Mesenteric fat pad (tissue), 1 donor: ENCODE measurements around the gene TLE5. TPM values are rescaled to one million over a fixed set of nuclear protein-coding genes. Genes with fewer than 3 reads are reported as not detected.
A peak's percentile ranks its signal among the peaks of the same experiment; 100 is the strongest.
"Not testable (repeated sequence)": the region's sequence is repeated elsewhere in the genome, so short reads cannot be mapped to it uniquely, and the experiment has no call there.

Experiments used
- DNase-seq: peaks from one replicate; pipeline ENCODE4 v3.0.0-alpha.2; 2020; ENCODE audit warnings: low spot score
- total RNA-seq: library from RNA; stranded (reverse); fragmentation: NEBNext Ultra II Directional; extraction: Animal tissue kit (Norgen Biotek cat#: 25700); gene quantifications from one replicate; pipeline ENCODE4 v1.2.1, GENCODE V29; 2021
- donor health status: DM: yes; HTN: yes; CAD: no.

The TLE5 gene
- total RNA-seq, 1 donor from 2014 or later, result 367 TPM

DNA sequence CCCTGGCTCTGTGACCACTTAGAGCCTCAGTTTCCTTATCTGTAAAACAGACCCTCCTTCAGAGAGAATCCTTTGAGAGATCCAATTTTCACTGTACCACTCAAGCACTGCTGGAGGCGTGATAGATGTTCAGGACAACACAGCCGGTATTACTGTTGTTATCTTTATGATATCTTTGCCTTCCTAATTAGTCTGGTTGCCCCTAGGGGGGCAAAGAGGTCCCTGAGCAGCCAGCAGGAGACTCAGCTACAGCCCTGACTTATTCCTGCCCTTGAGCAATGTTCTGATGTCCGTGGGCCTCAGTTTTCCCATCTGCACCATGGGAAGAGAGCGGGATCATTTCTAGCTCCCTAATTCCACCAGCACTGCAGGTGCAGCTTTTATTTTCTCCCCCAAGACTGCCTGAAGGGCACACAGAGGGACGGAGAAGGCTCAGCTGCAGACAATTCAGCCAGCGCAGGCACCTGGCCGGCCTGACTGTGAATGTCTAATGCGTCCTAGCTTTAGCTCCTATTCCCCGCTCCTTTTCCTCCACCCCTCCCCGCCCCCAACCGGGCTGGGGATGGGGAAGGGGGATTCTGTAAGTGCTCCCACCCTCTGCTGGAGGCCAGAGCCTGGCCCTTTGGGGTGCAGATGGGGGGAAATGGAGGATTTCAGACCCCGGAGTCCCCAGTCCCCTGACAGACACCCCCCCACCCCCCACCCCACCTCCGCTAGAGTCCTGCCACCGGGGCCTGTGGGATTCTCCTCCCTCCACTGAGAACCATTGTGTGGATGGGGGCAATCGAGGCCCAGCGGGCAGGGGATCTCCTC is 16.2 kb downstream of the TLE5 start:
- DNase-seq, result no peak

GRCh38 chr19:3045191-3045590 is 17.1 kb downstream of the TLE5 start:
- no peak for DNase-seq

DNA sequence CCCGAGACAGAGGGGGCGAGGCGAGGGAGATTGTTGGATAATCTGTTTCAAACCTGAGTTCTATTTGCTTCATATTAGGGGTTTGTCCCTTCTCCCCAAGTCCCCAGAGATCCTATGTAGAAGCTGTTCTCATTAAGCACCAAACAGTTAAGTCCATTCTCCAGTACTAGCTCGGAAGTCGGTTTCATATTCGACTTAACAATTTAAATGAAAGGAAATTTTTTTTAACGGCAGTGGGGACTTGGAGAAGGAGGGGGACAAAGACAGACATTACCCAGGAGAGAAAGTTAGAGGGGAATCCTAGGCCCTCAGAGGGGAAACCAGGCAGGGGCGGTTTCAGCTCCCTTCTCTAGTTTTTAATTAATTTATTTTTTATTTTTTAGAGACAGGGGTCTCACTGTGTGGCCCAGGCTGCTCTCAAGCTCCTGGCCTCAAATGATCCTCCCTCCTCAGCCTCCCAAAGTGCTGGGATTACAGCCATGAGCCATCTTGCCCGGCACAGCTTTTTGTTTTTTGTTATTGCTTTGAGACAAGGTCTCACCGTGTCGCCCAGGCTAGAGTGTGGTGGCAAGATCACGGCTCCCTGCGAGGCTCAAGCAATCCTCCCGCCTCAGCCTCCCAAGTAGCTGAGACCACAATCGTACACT is 19.6 kb downstream of the TLE5 start:
- DNase-seq, result no peak

GRCh38 chr19:3041761-3042620 is 20.3 kb downstream of the TLE5 start:
- DNase-seq, result no peak

- no peak for DNase-seq
These were observed 21.0 kb downstream of the TLE5 start for GRCh38 chr19:3041327-3041726.

- no peak for DNase-seq
These were observed 22.6 kb downstream of the TLE5 start for GRCh38 chr19:3039641-3040077.

GRCh38 chr19:3039125-3039524 is 23.2 kb downstream of the TLE5 start:
- DNase-seq, result no peak

GRCh38 chr19:3038214-3038613 is 24.1 kb downstream of the TLE5 start:
- no peak for DNase-seq

DNA sequence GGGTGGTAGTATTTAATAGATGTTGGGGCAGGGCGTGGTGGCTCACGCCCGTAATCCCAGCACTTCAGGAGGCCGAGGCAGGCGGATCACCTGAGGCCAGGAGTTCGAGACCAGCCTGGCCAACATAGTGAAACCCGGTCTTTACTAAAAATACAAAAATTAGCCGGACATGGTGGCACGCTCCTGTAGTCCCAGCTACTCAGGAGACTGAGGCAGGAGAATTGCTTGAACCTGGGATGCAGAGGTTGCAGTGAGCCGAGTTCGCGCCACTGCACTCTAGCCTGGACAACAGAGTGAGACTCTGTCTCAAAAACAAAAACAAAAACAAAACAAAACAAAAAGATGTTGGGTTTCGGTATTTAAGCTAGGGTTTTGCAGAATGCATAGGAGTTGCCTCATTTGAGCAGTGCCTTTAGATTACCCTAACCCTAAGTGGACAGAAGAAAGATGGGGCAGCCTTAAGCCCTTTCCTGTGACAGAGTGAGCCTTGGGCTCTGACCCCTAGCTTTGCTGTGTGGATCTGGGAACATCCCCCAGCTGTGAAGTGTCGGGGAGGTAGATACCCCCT is 25.2 kb downstream of the TLE5 start:
- not testable (repeated sequence) for DNase-seq

GRCh38 chr19:3036119-3036976 is 25.9 kb downstream of the TLE5 start:
- DNase-seq, result peak; percentile 98

- DNase-seq, result peak; percentile 98
These were observed 26.7 kb downstream of the TLE5 start for GRCh38 chr19:3035542-3036118.

DNA sequence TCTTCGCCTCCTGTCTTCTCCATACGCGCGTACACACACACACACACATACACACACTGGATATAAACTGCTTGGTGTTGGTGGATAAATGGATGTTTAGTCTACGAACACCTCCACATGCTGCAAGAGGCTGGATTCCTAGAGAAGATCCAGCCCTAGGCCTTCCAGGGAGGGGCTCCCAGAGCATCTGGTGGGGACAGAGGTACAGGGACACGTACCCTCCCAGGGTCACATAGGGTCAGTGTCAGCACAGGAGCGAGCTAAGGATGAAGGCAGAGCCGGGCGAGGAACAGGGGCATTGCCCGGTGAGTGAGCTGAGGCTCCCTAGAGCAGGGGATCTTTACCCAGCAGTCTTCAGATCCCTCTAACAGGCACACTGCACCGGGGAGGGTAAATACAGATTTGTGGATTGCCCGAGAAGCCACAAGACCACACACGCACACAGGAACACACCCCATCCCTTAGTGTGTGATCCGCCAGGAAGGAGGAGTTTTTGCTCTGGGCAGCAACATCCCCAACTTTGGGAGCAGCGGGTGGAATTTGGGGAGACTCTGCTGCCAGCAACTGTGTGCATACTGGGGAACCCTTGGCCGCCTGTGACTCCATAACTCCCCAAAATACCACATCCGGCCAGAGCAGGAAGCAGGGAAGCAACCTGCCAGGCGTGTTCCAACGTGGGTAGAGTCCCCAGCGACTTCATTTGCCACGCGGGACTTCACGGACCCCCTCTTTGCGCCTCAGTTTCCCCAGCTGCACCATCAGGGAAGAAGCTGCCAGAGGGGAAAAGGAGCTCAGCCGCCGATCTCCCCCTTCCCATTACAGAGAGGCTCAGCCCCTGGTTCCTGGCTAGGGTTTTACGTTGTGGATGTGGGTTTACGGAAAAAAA is 27.4 kb downstream of the TLE5 start:
- no peak for DNase-seq

DNA sequence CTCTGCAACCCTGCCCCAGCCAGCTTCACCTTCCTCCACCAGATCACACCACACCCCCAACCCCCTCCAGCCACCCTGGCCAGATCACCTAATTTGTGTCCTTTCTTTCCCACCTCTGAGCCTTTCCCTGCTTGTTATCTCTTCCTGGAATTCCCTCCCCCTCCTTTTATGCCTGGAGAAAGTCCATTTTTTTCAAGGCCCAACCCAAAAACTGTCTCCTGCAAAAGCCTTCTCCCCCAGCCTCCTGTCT is 28.0 kb downstream of the TLE5 start:
- DNase-seq, result no peak

DNA sequence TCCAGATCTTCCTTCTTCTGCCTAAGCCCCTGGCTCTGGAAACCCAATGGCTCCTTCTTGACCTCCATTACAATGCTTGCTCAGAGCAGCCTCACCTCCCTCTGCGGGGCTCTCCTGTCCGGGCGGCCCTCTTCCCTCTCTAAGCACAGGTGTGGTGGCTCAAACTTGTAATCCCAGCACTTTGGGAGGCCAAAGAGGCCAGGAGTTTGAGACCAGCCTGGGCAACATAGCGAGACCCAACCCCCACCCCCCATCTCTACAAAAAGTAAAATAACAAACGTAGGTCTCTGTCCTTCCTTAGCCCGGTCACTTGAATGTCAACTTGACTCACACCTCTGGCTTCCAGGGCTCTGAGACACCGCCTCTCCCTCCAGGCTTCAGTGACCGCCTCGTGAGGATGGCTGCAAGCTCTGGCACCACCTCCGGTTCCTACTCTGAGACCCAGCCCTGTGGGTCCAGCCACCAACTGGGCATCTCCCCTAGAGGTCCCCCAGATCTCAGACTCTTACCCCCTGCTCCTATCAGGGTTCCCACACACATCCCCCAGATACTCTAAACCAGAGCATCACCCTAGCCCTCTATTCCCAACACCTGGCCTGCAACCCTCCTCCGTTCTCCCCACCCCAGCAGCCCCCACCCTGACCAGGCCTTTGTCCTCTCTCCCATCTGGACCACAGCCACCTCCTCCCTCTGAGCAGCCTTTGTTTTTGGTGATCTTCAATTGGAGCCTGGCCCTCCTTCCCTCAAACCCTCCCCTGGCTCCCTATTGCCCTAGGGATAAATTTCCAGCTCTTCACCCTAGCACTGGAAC is 28.5 kb downstream of the TLE5 start:
- DNase-seq, result no peak

DNA sequence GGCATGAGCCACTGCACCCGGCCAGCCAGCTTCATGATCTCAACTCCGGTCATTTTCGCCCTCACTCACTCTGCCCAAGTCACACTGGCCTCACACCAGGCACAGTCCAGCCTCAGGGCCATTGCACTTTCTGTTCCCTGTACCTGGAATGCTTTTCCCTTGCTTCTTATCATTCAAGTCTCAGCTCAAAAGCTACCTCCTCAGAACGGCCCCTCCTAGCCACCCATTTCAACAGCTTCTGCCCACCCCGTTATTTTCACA is 30.8 kb downstream of the TLE5 start:
- no peak for DNase-seq

DNA sequence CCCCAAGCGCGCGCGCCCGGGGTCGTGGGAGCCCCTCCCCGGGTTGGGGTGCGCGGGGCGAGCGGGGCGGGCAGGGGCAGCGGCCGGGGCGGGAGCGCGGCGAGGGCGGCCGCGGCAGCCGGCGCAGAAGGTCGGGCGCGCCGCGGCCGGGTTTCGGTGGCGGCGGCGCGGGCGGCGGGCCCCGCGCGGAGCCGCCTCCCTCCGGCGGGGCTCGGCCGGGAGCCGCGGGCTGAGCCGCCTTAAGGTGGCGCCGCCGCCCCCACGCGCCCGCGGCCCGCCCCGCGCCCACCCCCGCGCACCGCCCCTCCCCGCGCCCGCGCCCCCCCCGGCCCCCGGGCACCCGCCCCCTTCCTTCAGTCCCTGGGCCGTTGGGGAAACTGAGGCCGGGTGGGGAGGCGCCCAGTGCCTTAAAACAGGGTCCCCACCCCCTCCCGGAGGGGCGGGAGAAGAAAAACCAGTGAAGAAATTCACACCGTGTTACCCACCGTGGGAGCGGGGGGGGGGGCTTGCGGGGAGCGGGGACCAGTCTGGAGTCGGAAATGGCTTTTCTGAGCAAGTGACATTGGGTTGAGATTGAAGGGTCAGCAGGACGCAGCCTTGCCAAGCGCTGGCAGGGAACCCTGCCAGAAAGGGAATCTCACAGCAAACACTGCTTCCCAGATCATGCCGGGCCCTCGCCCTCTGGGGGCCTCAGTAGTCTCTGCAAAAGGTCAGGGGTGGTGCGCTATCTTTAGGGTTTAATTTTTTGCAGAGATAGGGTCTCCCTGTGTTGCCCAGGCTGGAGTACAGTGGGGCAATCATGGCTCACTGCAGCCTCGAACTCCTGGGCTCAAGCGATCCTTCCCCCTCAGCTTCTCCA is 33.0 kb downstream of the TLE5 start, which contains the start of gene TLE2:
TSS of gene TLE2 (minus strand) at position 216 of the 859 bp plus-strand sequence. CDS start 376 bp downstream, outside the sequence.
- DNase-seq, result no peak

- no peak for DNase-seq
These were observed 33.8 kb downstream of the TLE5 start for GRCh38 chr19:3028305-3029064.
